Cardiac fibroblast (primary cell): ENCODE measurements around the gene HSBP1L1.

Experiments used
- DNase-seq, 2 donors: peaks; one replicate each; pipeline versions ENCODE4 v3.0.0 to v3.0.0-alpha.2; 2010; ENCODE audit warnings: low read depth in 2 of 2
- H3K4me3 ChIP-seq, 2 donors: replicated peaks in 1 of 2; 1 replicate in 1 of 2; 2 replicates in 1 of 2; pipeline ENCODE4 v1.5.1; 2011; ENCODE audit warnings: low read depth in 2 of 2, low read length in 2 of 2, mild to moderate bottlenecking in 2 of 2, moderate library complexity in 1 of 2
- CTCF ChIP-seq: IDR thresholded peaks from one replicate; pipeline ENCODE4 v1.5.1; 2011; ENCODE audit warnings: low read depth, mild to moderate bottlenecking, low read length, inconsistent platforms

The HSBP1L1 gene

DNA sequence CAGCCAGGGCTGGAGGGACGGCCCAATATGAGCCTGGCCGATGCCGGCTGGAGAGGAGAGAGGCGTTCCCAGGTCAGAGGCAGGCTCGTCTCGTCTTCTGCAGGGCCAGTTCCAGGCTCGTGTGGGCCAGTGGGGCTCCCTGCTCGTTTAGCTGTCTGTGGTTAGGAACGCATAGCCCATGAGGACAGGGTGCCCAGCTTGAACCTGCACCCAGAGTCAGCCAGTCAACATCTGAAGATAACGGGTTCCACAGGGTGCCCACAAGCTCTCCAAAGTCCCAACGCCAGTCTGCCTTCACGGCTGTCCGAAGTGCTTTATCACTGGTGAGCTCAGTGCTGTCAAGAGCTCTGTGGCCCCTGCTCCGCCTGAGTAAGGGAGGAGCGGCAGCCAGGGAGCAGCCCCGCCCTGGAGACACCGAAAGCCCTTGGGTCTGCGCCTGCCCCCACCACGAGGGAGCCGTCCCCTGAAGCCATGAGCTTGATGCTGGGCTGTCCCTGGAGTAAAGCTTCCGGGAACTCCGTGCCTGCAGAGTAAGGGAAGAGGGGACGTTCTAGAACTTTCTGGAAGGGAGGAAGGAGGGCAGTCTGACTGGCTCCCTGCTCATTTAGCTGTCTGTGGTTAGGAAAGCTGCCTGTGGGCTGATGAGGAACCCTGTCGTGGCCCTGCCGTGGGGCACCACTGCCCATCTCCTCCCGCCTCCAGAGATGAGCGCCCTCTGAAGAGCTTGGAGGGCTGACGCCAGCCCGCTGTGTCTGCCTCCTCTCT lies 2.7 kb upstream of the HSBP1L1 start:
- no peak overlapping the region for H3K4me3 ChIP-seq
- TF ChIP-seq CTCF, result no peak
- peak in 1 of 2 donors; percentile 8 for DNase-seq

GRCh38 chr18:79962311-79962710 lies 2.1 kb upstream of the HSBP1L1 start:
- TF ChIP-seq CTCF, result no peak
- H3K4me3 ChIP-seq, result no peak overlapping the region
- peak in 1 of 2 donors; percentile 11 for DNase-seq

- no peak for TF ChIP-seq CTCF
- no peak for DNase-seq
Measured at GRCh38 chr18:79962835-79963657, 1.4 kb upstream of the HSBP1L1 start.

DNA sequence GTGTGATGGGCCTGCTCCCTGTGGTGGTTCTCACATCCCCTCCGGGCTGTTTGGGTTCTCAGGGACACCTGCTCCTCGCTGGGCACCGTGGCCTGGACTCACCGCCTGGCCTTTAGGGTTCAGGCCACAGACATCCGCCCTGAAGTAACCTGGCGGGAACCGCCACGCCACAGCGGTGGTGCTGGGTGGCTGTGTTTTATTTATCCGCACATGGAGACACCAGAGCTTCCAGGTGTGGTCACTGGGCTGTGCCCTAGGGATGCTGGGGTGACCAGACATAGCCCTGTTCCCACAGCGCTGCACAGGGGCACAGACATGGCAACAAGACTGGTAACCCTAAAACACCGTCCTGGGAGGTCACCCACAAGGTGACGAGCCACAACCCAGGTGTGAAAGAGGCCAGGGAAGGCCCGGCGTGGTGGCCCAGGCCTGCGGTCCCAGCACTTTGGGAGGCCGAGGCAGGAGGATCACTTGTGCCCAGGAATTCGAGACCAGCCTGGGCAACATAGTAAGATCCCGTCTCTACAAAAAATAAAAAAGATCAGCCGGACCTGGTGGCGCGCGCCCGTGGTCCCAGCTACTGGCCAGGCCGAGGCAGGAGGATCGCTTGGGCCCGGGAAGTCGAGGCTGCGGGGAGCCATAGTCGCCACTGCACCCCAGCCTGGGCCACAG lies 649 bp upstream of the HSBP1L1 start:
- DNase-seq, result no peak
- peak overlapping the region; percentile 32 to 61 for H3K4me3 ChIP-seq
- no peak for TF ChIP-seq CTCF

More at GRCh38 chr18:79962835-79963657, 1.4 kb upstream of the HSBP1L1 start:
- H3K4me3 ChIP-seq, result no peak overlapping the region

DNA sequence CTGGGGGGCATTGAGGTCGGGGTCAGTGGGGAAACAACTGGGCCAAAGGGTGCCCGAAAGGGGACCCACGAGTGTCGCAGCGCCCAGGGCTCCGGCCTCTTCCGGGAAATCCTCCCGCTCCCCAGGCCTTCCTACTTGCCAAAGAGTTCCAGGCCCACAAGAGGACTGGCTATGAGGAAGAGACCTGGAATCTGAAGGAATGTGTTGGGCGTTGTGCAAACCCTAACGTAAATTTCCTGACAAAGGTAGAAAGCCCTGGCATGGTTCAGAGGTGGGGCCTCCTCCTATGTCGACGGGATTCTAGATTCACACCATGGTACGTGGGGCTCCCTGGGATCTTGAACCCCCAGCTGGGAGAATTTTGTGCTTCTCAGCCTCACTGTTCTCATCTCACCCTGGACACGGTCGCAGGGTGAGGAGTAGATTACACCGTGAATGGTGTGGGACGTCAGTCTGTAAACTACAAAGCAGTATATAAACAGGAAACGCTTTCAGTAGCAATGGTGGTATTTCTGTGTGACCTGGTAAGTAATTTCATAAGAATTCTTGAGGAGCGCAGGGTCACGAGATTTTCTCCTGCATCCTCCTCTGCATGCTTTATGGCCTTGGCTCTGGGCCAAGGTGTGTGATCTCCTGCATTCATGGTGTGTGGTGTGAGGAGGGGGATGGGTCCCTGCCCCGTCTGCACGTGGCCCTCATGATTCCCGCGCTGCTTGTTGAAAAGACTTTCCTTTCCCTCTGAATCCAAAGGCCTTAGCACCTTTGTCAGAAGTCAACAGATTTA lies 868 bp downstream of the HSBP1L1 start:
- H3K4me3 ChIP-seq, result peak overlapping the region; percentile 61 to 68
- TF ChIP-seq CTCF, result no peak
- DNase-seq, result peak; percentile 77 to 85
